Nephron progenitor cell (in vitro differentiated cells): Measurements from ENCODE around the gene PHC2.

Source experiments
- DNase-seq: peaks from one replicate; pipeline ENCODE4 v3.0.0; 2021
- H3K27ac Mint-ChIP-seq: 2 replicates; pipeline ENCODE4 v1.8.0; 2021; ENCODE audit warnings: mild to moderate bottlenecking, moderate library complexity, mixed read lengths
- H3K27me3 Mint-ChIP-seq: 2 replicates; pipeline ENCODE4 v1.8.0; 2021; ENCODE audit warnings: mild to moderate bottlenecking, low read depth, mixed read lengths; ENCODE audit not compliant: poor library complexity
- H3K36me3 Mint-ChIP-seq: 2 replicates; pipeline ENCODE4 v1.8.0; 2021; ENCODE audit warnings: low read depth, mixed read lengths
- H3K4me1 Mint-ChIP-seq: 2 replicates; pipeline ENCODE4 v1.8.0; 2021; ENCODE audit warnings: mixed read lengths
- H3K4me3 Mint-ChIP-seq: 2 replicates; pipeline ENCODE4 v1.8.0; 2021; ENCODE audit warnings: mild to moderate bottlenecking, moderate library complexity, mixed read lengths
- H3K9me3 Mint-ChIP-seq: 2 replicates; pipeline ENCODE4 v1.8.0; 2021; ENCODE audit warnings: mild to moderate bottlenecking, moderate library complexity, mixed read lengths
- CTCF ChIP-seq: fragments of 200-600 bp; sonication (generic); IDR thresholded peaks from 2 replicates; pipeline ENCODE4 v1.5.0; 2021; ENCODE audit warnings: antibody characterized with exemption

Gene PHC2

DNA sequence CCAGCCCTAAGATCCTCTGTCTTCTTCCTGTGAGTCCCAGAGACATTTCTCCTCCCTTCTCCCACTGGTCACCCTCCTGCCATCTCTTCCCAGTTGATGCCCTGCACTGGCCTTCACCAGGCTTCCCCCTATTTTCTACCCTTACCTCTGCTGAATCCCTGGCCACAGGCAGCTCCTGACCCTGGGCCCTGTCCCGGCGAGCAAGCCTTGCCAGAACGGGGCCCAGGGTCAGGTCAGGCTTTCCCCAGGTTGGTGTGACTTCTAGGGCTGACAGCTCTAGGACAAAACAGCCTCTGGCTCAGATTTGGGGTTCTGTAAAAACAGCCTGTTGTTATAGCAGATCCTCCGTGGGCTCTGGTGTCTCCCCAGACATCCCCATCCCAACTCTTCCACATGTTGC is 57.3 kb downstream of the PHC2 start:
- H3K36me3 Mint-ChIP-seq: peaks cover 64% of the 10 kb centered on the region
- H3K4me1 Mint-ChIP-seq: peaks cover 42% of the 10 kb centered on the region
- no peak for DNase-seq
- H3K27ac Mint-ChIP-seq: peak overlapping the region; percentile 74
- H3K4me3 Mint-ChIP-seq: no peak overlapping the region
- TF ChIP-seq CTCF: no peak
- H3K27me3 Mint-ChIP-seq: no peaks in the 10 kb centered on the region
- H3K9me3 Mint-ChIP-seq: no peaks in the 10 kb centered on the region

- no peak for TF ChIP-seq CTCF
- no peak for DNase-seq
- peaks cover 38% of the 10 kb centered on the region for H3K4me1 Mint-ChIP-seq
Observed at GRCh38 chr1:33372677-33373076, 58.2 kb downstream of the PHC2 start.

GRCh38 chr1:33372162-33372561 is 58.7 kb downstream of the PHC2 start:
- H3K4me3 Mint-ChIP-seq: no peak overlapping the region

More at GRCh38 chr1:33372677-33373076, 58.2 kb downstream of the PHC2 start:
- peaks cover 58% of the 10 kb centered on the region for H3K36me3 Mint-ChIP-seq
- H3K27me3 Mint-ChIP-seq: no peaks in the 10 kb centered on the region
- no peaks in the 10 kb centered on the region for H3K9me3 Mint-ChIP-seq
- H3K27ac Mint-ChIP-seq: peak overlapping the region; percentile 92
- H3K4me3 Mint-ChIP-seq: no peak overlapping the region

DNA sequence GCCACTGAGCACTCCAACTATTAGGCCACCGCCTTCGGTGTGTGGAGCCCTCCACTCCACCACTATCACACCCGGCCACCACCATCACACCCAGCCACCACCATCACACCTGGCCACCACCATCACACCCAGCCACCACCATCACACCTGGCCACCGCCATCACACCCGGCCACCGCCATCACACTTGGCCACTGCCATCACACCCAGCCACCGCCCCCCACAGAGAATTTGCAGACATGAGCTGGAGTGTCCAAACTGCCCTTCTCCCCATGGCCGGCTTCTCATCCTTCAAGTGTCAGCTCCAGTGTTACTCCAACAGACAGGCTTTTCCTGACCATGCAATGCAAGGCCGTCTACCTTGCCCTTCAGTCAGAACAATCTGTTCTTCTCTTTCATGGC is 59.6 kb downstream of the PHC2 start:
- no peak for DNase-seq
- Mint-ChIP-seq H3K4me1 (peaks cover 44% of the 10 kb centered on the region), H3K36me3 (peaks cover 60% of the 10 kb centered on the region), H3K27ac (peak overlapping the region; percentile 91), H3K27me3 (no peaks in the 10 kb centered on the region), H3K4me3 (no peak overlapping the region), H3K9me3 (no peaks in the 10 kb centered on the region)
- TF ChIP-seq CTCF: no peak

More at GRCh38 chr1:33372162-33372561, 58.7 kb downstream of the PHC2 start:
- Mint-ChIP-seq H3K27me3 (no peaks in the 10 kb centered on the region), H3K4me1 (peaks cover 38% of the 10 kb centered on the region), H3K9me3 (no peaks in the 10 kb centered on the region), H3K27ac (no peak overlapping the region), H3K36me3 (peaks cover 55% of the 10 kb centered on the region)
- no peak for DNase-seq
- TF ChIP-seq CTCF: no peak

GRCh38 chr1:33370827-33371226 is 60.1 kb downstream of the PHC2 start:
- Mint-ChIP-seq H3K27ac (no peak overlapping the region), H3K4me1 (peaks cover 49% of the 10 kb centered on the region)
- no peak for TF ChIP-seq CTCF

DNA sequence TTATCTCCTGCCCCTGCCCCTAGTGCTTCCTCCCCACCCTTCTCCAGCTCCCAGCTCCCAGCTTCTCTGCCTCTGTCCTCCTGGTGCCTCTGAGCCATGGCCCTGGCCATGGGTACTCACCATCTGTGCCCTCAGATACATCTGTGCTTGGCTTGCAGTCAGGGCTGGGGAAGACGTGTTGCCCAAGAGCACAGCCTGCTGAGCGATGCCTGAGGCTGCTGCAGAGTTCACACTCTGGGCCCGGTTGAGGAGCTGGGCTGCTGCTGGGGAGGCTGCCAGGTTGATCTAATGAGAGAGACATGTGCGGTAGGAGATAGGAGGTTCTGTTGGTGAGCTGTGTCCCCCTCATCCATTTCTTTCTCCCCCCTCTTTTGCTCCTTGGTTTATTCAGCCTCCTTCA is 60.6 kb downstream of the PHC2 start:
- no peak for DNase-seq
- H3K27me3 Mint-ChIP-seq: no peaks in the 10 kb centered on the region
- no peak overlapping the region for H3K27ac Mint-ChIP-seq
- H3K4me1 Mint-ChIP-seq: peaks cover 55% of the 10 kb centered on the region
- H3K36me3 Mint-ChIP-seq: peaks cover 57% of the 10 kb centered on the region
- H3K9me3 Mint-ChIP-seq: no peaks in the 10 kb centered on the region
- no peak overlapping the region for H3K4me3 Mint-ChIP-seq
- no peak for TF ChIP-seq CTCF

More at GRCh38 chr1:33370827-33371226, 60.1 kb downstream of the PHC2 start:
- Mint-ChIP-seq H3K9me3 (no peaks in the 10 kb centered on the region), H3K4me3 (no peak overlapping the region), H3K36me3 (peaks cover 60% of the 10 kb centered on the region), H3K27me3 (no peaks in the 10 kb centered on the region)
- DNase-seq: no peak
